Retinal pigment epithelial cell (primary cell): Measurements from ENCODE around the gene CEMIP.

Experiments used
- DNase-seq: peaks from one replicate; pipeline ENCODE4 v3.0.0-alpha.2; 2010; ENCODE audit warnings: low read depth
- H3K4me3 ChIP-seq: 2 replicates; pipeline ENCODE4 v1.5.1; 2011; ENCODE audit warnings: mild to moderate bottlenecking, low read length, control low read depth, moderate library complexity
- TF ChIP-seq, protein P1 (sequence below): conservative IDR thresholded peaks from 2 replicates; pipeline ENCODE4 v1.5.1; 2011; ENCODE audit warnings: low read depth, low read length, control low read depth, inconsistent platforms

Gene CEMIP

DNA sequence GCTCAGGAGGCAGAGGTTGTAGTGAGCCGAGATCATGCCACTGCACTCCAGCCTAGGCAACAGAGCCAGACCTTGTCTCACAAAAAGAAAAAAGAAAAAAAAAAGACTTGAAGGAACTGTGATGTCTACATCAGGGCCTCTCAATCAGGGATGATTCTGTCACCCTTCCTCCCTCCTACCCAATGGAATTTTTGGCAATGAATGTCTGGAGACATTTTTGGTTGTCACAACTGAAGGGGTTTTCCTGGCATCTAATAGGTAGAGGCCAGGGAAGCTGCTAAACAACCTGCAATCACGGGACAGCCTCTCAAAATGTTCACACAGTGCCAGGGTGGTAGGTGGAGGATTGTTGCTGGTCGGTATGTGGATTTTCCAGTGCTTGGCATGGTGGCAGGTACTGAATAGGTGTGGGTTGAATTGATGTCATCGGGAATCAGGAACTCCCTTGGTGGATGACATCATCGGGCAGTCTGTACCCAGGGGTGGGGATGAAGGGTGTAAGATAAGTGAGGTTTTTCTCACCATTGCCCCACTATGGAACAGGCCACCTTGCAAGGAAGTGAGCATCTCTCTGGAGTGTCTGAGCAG is 139.1 kb downstream of the CEMIP start:
- TF ChIP-seq, protein P1, sequence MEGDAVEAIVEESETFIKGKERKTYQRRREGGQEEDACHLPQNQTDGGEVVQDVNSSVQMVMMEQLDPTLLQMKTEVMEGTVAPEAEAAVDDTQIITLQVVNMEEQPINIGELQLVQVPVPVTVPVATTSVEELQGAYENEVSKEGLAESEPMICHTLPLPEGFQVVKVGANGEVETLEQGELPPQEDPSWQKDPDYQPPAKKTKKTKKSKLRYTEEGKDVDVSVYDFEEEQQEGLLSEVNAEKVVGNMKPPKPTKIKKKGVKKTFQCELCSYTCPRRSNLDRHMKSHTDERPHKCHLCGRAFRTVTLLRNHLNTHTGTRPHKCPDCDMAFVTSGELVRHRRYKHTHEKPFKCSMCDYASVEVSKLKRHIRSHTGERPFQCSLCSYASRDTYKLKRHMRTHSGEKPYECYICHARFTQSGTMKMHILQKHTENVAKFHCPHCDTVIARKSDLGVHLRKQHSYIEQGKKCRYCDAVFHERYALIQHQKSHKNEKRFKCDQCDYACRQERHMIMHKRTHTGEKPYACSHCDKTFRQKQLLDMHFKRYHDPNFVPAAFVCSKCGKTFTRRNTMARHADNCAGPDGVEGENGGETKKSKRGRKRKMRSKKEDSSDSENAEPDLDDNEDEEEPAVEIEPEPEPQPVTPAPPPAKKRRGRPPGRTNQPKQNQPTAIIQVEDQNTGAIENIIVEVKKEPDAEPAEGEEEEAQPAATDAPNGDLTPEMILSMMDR, result no peak
- H3K4me3 ChIP-seq, result no peak overlapping the region
- no peak for DNase-seq

DNA sequence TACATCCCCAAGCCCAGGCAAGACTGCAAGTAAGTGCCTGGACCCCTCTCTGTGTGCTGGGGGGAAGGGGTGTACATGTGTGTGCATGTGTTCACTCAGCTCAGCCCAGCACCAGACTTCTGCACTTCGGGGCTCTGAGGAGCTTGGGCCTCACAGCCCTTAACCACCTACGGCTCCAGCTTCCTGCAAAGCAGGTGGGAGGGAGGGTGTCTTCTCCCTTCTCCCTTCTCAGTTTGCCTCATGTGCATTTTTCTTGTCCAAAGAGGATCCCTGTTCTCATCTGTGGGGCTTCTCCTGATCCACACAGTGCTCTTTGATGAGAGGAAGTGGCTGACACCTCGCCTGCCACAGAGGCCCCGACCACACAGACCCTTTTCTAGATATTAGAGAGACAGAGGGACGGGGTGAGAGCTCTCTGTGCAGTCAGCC is 141.1 kb downstream of the CEMIP start:
- TF ChIP-seq, protein P1, result no peak
- DNase-seq, result no peak
- no peak overlapping the region for H3K4me3 ChIP-seq

DNA sequence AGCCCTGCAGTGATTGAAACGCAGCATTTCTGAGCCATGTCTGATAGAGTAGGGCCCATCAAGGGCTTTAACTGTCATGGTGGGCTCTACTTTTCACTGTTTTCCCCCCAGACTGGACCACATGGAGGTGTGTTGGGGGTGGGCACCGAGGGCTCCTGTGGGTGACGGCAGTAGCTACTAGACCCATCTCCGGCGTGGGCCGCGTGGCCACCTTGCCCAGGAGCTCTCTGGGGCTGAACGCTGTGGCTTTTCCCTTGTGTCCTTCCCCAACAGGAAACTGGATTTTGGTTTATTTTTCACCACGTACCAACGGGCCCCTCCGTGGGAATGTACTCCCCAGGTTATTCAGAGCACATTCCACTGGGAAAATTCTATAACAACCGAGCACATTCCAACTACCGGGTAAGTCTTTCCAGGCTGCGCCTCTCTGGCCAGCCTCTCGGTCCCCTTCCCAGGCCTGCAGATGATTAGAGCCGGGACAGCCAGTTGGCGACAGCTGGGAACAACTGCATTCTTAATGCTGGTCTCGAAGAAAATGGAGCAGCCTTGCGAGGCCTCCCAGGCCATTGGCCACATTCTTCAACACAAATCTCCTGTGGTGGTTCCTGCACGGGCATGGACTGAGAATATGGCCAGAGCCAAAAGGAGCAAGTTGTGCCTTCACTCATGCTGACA is 142.7 kb downstream of the CEMIP start:
- no peak for DNase-seq
- no peak overlapping the region for H3K4me3 ChIP-seq
- TF ChIP-seq, protein P1, result no peak

DNA sequence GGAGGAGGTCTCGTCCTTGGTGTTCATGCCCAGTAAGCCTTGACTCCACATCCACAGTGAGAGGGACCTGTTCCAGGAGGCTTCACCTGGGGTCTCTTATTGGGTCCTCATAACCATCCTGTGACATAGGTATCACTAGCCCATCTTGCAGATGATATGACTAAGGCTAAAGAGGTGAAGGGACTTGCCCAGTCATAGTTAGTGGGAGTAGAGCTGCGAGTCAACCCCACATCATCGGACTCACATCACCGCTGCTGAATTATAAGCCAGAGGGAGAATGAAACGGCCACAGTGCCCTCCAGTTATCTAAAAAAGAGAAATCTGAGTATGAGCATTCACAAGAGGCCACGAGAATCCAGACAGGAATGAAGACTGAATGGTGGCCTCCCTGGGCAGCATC is 144.5 kb downstream of the CEMIP start:
- TF ChIP-seq, protein P1, result no peak
- H3K4me3 ChIP-seq, result no peak overlapping the region
- DNase-seq, result no peak

DNA sequence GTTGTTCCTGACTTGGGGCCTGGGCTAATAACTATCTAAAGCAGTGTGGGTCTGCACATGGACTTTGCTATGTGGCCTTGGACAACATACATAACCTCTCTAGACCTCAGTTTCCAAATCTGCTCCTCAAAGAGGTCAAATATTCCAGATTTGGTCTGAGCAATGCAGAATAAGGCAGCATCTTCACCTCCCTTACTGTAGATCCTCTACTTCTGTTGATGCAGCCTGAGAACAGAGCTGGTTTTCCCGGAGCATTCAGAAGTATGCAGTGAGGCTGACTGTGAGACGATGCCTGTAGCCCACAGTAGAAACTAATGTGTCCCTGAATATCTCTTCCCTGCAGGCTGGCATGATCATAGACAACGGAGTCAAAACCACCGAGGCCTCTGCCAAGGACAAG is 145.1 kb downstream of the CEMIP start:
- TF ChIP-seq, protein P1, result no peak
- H3K4me3 ChIP-seq, result no peak overlapping the region
- DNase-seq, result no peak

DNA sequence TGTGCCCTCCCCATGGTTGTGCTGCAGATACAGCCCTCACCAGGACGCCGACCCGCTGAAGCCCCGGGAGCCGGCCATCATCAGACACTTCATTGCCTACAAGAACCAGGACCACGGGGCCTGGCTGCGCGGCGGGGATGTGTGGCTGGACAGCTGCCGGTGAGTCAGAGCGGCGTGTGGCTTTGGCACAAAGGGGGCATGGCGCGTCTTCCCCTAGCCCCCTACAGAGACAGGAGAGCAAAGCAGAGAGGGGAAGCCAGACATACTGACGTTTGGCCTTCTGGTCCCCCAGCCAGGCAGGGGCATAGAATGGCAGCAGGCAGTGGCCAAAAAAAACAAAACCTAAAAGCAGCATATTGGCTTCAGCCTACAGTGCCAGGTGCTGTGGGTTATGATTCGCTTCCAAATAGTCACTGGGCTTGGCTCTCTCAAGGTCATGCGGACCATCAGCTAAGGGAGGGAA is 146.5 kb downstream of the CEMIP start:
- TF ChIP-seq, protein P1, result no peak
- no peak for DNase-seq
- H3K4me3 ChIP-seq, result no peak overlapping the region

DNA sequence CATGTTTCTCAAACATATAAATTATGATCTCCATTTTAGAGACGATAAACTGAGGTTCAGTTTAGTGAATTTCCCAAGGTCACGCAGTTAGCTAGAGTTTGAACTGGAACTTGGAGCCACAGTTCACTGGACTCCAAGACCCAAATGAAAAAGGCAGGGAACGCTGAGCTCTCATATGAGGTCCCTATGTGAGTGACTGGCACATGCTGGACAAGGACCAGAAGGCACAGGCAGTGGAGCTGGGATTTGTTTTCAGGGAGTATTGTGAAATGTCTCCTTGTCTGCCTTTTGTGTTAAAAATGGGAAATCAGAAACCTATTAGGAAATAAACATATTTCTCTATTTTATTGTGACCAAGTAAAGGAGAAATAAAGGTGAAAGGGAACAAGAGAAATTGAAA is 147.0 kb downstream of the CEMIP start:
- TF ChIP-seq, protein P1, result no peak
- H3K4me3 ChIP-seq, result no peak overlapping the region

More for the DNA sequence above, 147.0 kb downstream of the CEMIP start:
- no peak for DNase-seq
